HepG2 (cell line): ENCODE data around the gene NCKAP1. TPM values are rescaled to one million over a fixed set of nuclear protein-coding genes. Genes with fewer than 3 reads are reported as not detected.
A peak's percentile ranks its signal among the peaks of the same experiment; 100 is the strongest.

ENCODE experiments used
- ATAC-seq: fragments of 200-7000 bp; cut with Tn5 transposase; 3 replicates; pipeline ENCODE4 v1.9.1; 2020; ENCODE audit warnings: mild to moderate bottlenecking, moderate library complexity
- BruUV-seq: library from RNA; stranded (reverse); fragments of 400-500 nt; replicated peaks from 2 replicates; lab custom pipeline; 2021; lab: Mats Ljungman, UMichigan
- CTCF ChIA-PET: fragments of 300-600 bp; formaldehyde crosslinking; extraction: SDS; loops from one replicate; lab custom pipeline; 2021; ENCODE audit warnings: low total read pairs, inconsistent platforms, low intra/inter-chr PET ratio; lab: Yijun Ruan, JAX
- POLR2A ChIA-PET: fragments of 350-600 bp; sonication (Branson Sonifier 250); formaldehyde crosslinking; loops from one replicate; lab custom pipeline; 2020; ENCODE audit warnings: antibody characterized with exemption, inconsistent platforms; lab: Yijun Ruan, JAX
- DNase-seq: peaks from one replicate; pipeline ENCODE4 v3.0.0-alpha.2; 2015; ENCODE audit warnings: low spot score
- FAIRE-seq: peaks from 3 replicates; lab custom pipeline; 2011; peaks lifted over from hg19 to GRCh38; lab: Jason Lieb, UNC
- H2AFZ ChIP-seq: one replicate; pipeline ENCODE4 v1.6.1; 2011; ENCODE audit warnings: low read length, inconsistent platforms
- H3K27ac ChIP-seq: fragments of 300-600 bp; 3 replicates; pipeline ENCODE4 v1.8.0; 2011; ENCODE audit warnings: mixed run types, mild to moderate bottlenecking, mixed read lengths, low read length, inconsistent platforms; ENCODE audit not compliant: insufficient read depth; ENCODE audit errors: extremely low read length
- H3K27me3 ChIP-seq, 2 experiments: fragments of 200-600 bp in 1 of 2; 2 replicates in 1 of 2; 3 replicates in 1 of 2; pipeline versions ENCODE4 v1.6.0 to v1.8.0; 2011; ENCODE audit warnings: low read length in 2 of 2, mild to moderate bottlenecking in 2 of 2, moderate library complexity in 2 of 2, inconsistent platforms in 1 of 2; ENCODE audit not compliant: insufficient read depth in 2 of 2, control insufficient read depth in 1 of 2
- H3K36me3 ChIP-seq, 2 experiments: fragments of 200-600 bp in 1 of 2; replicated peaks in 1 of 2; 2 replicates in 1 of 2; 3 replicates in 1 of 2; pipeline versions ENCODE4 v1.5.1 to v1.8.0; 2011; ENCODE audit warnings: low read length in 2 of 2, inconsistent platforms in 1 of 2; ENCODE audit not compliant: insufficient read depth in 2 of 2, control insufficient read depth in 1 of 2
- H3K4me1 ChIP-seq: 2 replicates; pipeline ENCODE4 v1.5.1; 2012; ENCODE audit warnings: low read length, inconsistent platforms; ENCODE audit not compliant: insufficient read depth
- H3K4me2 ChIP-seq: 2 replicates; pipeline ENCODE4 v1.6.0; 2011; ENCODE audit warnings: low read depth, low read length, inconsistent platforms
- H3K4me3 ChIP-seq, 3 experiments: fragments of 200-600 bp in 1 of 3; sonication (generic), shearing (Covaris generic) in 1 of 3; replicated peaks in 1 of 3; 2 replicates each; pipeline ENCODE4 v1.5.1; 2011 to 2016; ENCODE audit warnings: low read length in 3 of 3, inconsistent platforms in 2 of 3, low read depth in 2 of 3, mild to moderate bottlenecking in 2 of 3, control low read depth in 1 of 3, mixed read lengths in 1 of 3; ENCODE audit not compliant: insufficient read depth in 1 of 3
- H3K79me2 ChIP-seq: one replicate; pipeline ENCODE4 v1.6.1; 2011; ENCODE audit warnings: low read length, inconsistent platforms; ENCODE audit not compliant: insufficient read depth
- H3K9ac ChIP-seq: 2 replicates; pipeline ENCODE4 v1.6.0; 2011; ENCODE audit warnings: mild to moderate bottlenecking, low read depth, low read length, inconsistent platforms; ENCODE audit not compliant: insufficient read depth
- H3K9me3 ChIP-seq: 2 replicates; pipeline ENCODE4 v1.5.1; 2012; ENCODE audit warnings: mild to moderate bottlenecking, low read length
- H4K20me1 ChIP-seq: 2 replicates; pipeline ENCODE4 v1.6.0; 2011; ENCODE audit warnings: inconsistent platforms, mild to moderate bottlenecking, low read length, moderate library complexity; ENCODE audit not compliant: insufficient read depth
- AGO1 ChIP-seq: fragments of 200-400 bp; formaldehyde crosslinking; IDR thresholded peaks from 2 replicates; pipeline ENCODE4 v1.6.1; 2017; ENCODE audit warnings: mild to moderate bottlenecking, low read depth, low read length, moderate library complexity; ENCODE audit not compliant: poor library complexity, severe bottlenecking
- ASH2L ChIP-seq: fragments of 300-600, 200-600 bp; sonication (generic); IDR thresholded peaks from 2 replicates; pipeline ENCODE4 v1.7.0; 2017; ENCODE audit warnings: low read depth, mild to moderate bottlenecking, moderate library complexity, mixed read lengths, low read length; ENCODE audit not compliant: insufficient read length
- CHD2 ChIP-seq: IDR thresholded peaks from 2 replicates; pipeline ENCODE4 v1.6.1; 2011; ENCODE audit warnings: low read depth, low read length, improper control_type of control experiment
- DR1 ChIP-seq: sonication (generic); formaldehyde crosslinking; IDR thresholded peaks from 2 replicates; pipeline ENCODE4 v1.8.0; 2021; ENCODE audit warnings: mild to moderate bottlenecking, missing genetic modification reagents, inconsistent platforms
- EZH2 ChIP-seq: conservative IDR thresholded peaks from 2 replicates; pipeline ENCODE4 v1.6.1; 2012; ENCODE audit warnings: mild to moderate bottlenecking, low read depth, low read length, moderate library complexity
- MBNL3 ChIP-seq: fragments of 250-450 bp; sonication (Bioruptor Pico); conservative IDR thresholded peaks from 2 replicates; pipeline ENCODE4 v1.8.0; 2022; ENCODE audit warnings: mild to moderate bottlenecking, inconsistent platforms
- PRPF4 ChIP-seq: fragments of 200-400 bp; formaldehyde crosslinking; IDR thresholded peaks from 2 replicates; pipeline ENCODE4 v1.6.1; 2016; ENCODE audit warnings: low read length, low read depth; ENCODE audit not compliant: poor library complexity, severe bottlenecking
- SIN3B ChIP-seq: fragments of 150-350 bp; IDR thresholded peaks from 2 replicates; pipeline ENCODE4 v1.6.1; 2014; ENCODE audit warnings: low read length
- SIX4 ChIP-seq: sonication (generic); formaldehyde crosslinking; IDR thresholded peaks from 2 replicates; pipeline ENCODE4 v1.4.0; 2020; ENCODE audit warnings: missing genetic modification reagents
- THYN1 ChIP-seq: sonication (generic); formaldehyde crosslinking; IDR thresholded peaks from 2 replicates; pipeline ENCODE4 v1.8.1; 2023; ENCODE audit warnings: low read depth, mild to moderate bottlenecking, moderate library complexity, missing genetic modification reagents, borderline replicate concordance
- XRCC5 ChIP-seq: fragments of 200-400 bp; formaldehyde crosslinking; optimal IDR thresholded peaks from 2 replicates; pipeline ENCODE3; 2017; ENCODE audit warnings: mild to moderate bottlenecking, low read length
- ZBTB7B ChIP-seq: sonication (generic); formaldehyde crosslinking; IDR thresholded peaks from 2 replicates; pipeline ENCODE4 v1.4.0; 2020; ENCODE audit warnings: missing genetic modification reagents
- ZNF101 ChIP-seq: sonication (generic); formaldehyde crosslinking; IDR thresholded peaks from 2 replicates; pipeline ENCODE4 v1.4.0; 2020; ENCODE audit warnings: mild to moderate bottlenecking, low read depth, missing genetic modification reagents, borderline replicate concordance
- ZNF234 ChIP-seq: sonication (generic); formaldehyde crosslinking; conservative IDR thresholded peaks from 2 replicates; pipeline ENCODE4 v1.5.1; 2020; ENCODE audit warnings: mild to moderate bottlenecking, missing genetic modification reagents
- ZNF329 ChIP-seq: sonication (generic); formaldehyde crosslinking; IDR thresholded peaks from 2 replicates; pipeline ENCODE4 v1.9.0; 2021; ENCODE audit warnings: low read depth, mild to moderate bottlenecking, missing genetic modification reagents
- ZNF883 ChIP-seq: sonication (generic); formaldehyde crosslinking; IDR thresholded peaks from 2 replicates; pipeline ENCODE4 v1.5.1; 2020; ENCODE audit warnings: mild to moderate bottlenecking, missing genetic modification reagents; ENCODE audit errors: not compliant biosample characterization
- ZNF891 ChIP-seq: sonication (generic); formaldehyde crosslinking; IDR thresholded peaks from 2 replicates; pipeline ENCODE4 v1.5.0; 2020; ENCODE audit warnings: mild to moderate bottlenecking, missing genetic modification reagents
- WGBS: methylation state at CpG from one replicate; pipeline ENCODE4 v1.1.6; 2017; ENCODE audit warnings: low lambda C conversion rate; 5-methylcytosine and 5-hydroxymethylcytosine counted together
- in situ Hi-C: cut with HindIII; loops from 2 replicates; pipeline ENCODE4 v1.10.0; 2017; ENCODE audit warnings: low pct_unique_long_range_greater_than_20kb; ENCODE audit not compliant: extremely low pct_ligation_motif_present
- intact Hi-C: fragments of 100-400 bp; cut with micrococcal nuclease; formaldehyde crosslinking; loops from one replicate; pipeline ENCODE4 v1.10.0; 2022; ENCODE audit not compliant: unreplicated experiment
- polyA plus RNA-seq, 8 experiments: library from polyadenylated mRNA; depleted of rRNA in 3 of 8; stranded (reverse) in 7 of 8; unstranded in 1 of 8; fragments of >200 nt; fragmentation: Illumina TruSeq in 4 of 8; extraction: Trizol in 4 of 8; gene quantifications; 2 replicates each; pipeline versions ENCODE4 v1.2.1 to v1.2.3, GENCODE V29; 2011 to 2016; ENCODE audit warnings: low read depth in 4 of 8, missing spikeins in 1 of 8, mixed read lengths in 1 of 8; ENCODE audit not compliant: insufficient read depth in 1 of 8
- total RNA-seq, 5 experiments: library from RNA; depleted of rRNA; stranded (reverse); fragments of >200 nt; fragmentation: Illumina TruSeq; extraction: Trizol; gene quantifications; 2 replicates each; pipeline ENCODE4 v1.2.3, GENCODE V29; 2016; ENCODE audit warnings: low read depth in 1 of 5
- TF ChIP-seq, protein P1 (sequence below): sonication (generic); formaldehyde crosslinking; IDR thresholded peaks from 2 replicates; pipeline ENCODE4 v1.5.0; 2020; ENCODE audit warnings: missing genetic modification reagents
- TF ChIP-seq, protein P2 (sequence below): sonication (generic); formaldehyde crosslinking; IDR thresholded peaks from 2 replicates; pipeline ENCODE4 v1.5.0; 2020; ENCODE audit warnings: missing genetic modification reagents
- TF ChIP-seq, protein P3 (sequence below): sonication (generic); formaldehyde crosslinking; IDR thresholded peaks from 2 replicates; pipeline ENCODE4 v1.8.1; 2022; ENCODE audit warnings: mild to moderate bottlenecking, missing genetic modification reagents
- TF ChIP-seq, protein P4 (sequence below): sonication (generic); formaldehyde crosslinking; IDR thresholded peaks from 2 replicates; pipeline ENCODE4 v1.4.0; 2020; ENCODE audit warnings: mild to moderate bottlenecking, low read depth, missing genetic modification reagents

NCKAP1 gene
- total and polyA plus RNA-seq, 2 of the 13 experiments (the other 11 are each of a cell fraction or from before 2014, with no cell fraction given) = 72.1 to 96.3 TPM

DNA sequence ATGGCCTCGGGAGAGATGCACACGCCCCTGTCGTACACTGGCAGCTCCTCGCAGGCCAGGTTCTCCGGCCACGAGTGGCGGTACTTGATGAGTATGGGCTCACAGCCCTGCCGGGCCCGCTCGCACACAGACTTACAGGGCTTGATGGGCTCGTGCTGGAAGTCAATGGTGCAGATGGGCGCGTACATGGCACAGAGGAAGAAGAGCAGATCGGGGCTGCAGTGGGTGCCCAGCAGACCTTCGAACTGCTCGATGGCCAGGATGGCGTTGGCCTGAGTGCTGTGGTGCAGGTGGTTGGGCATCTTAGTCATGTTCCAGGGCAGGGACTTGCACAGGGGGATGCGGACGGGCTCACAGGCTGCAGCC, 172.2 kb downstream of the NCKAP1 start:
- ATAC-seq (peak; percentile 45), FAIRE-seq (no peak), DNase-seq (no peak)
- no peaks in the 10 kb centered on the region for H3K79me2 ChIP-seq
- intact Hi-C loops (loop anchor here (5.0 kb wide), 1 partner anchor 46 kb away; no protein-coding TSS in a partner anchor), in situ Hi-C loops (no loop called here)
- ChIA-PET POLR2A (no interaction called here), CTCF (no interaction called here)
- H3K4me3 ChIP-seq = peak overlapping the region; percentile 42 to 68 (median 60)
- no peak overlapping the region for H3K27ac ChIP-seq
- H3K4me2 ChIP-seq = peak overlapping the region; percentile 76
- WGBS = 58% methylated on average over 12 of the region's 19 CpGs
- H2AFZ ChIP-seq = no peak overlapping the region
- no peaks in the 10 kb centered on the region for H3K36me3 ChIP-seq
- peaks cover 34% of the 10 kb centered on the region for H3K4me1 ChIP-seq
- H3K9ac ChIP-seq = no peak overlapping the region
- no peaks in the 10 kb centered on the region for H4K20me1 ChIP-seq
- H3K27me3 ChIP-seq = peaks cover 3 to 20% of the 10 kb centered on the region in 2 experiments; a peak in 2 of 5 replicates
- no TSS peak for BruUV-seq
- H3K9me3 ChIP-seq = no peaks in the 10 kb centered on the region
- TF ChIP-seq XRCC5 (no peak), ZNF891 (CRISPR knock-in tag) (no peak), ZNF234 (no peak), SIN3B (no peak), DR1 (no peak), AGO1 (no peak), MBNL3 (CRISPR knock-in tag) (no peak), EZH2 (no peak), SIX4 (no peak), THYN1 (CRISPR knock-in tag) (no peak), ZNF329 (CRISPR knock-in tag) (no peak), ZNF883 (CRISPR knock-in tag) (no peak), ZBTB7B (CRISPR knock-in tag) (no peak), PRPF4 (no peak), ZNF101 (CRISPR knock-in tag) (no peak), ASH2L (no peak), CHD2 (no peak)
- TF ChIP-seq, protein P1, sequence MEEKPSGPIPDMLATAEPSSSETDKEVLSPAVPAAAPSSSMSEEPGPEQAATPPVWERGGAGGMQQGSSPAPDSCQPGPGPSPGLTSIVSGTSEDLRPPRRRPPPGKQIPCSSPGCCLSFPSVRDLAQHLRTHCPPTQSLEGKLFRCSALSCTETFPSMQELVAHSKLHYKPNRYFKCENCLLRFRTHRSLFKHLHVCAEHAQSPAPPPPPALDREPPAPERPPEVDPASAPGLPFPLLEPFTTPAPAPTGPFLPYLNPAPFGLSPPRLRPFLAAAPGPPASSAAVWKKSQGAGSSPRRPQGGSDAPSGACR (CRISPR knock-in tag) = no peak
- TF ChIP-seq, protein P2, sequence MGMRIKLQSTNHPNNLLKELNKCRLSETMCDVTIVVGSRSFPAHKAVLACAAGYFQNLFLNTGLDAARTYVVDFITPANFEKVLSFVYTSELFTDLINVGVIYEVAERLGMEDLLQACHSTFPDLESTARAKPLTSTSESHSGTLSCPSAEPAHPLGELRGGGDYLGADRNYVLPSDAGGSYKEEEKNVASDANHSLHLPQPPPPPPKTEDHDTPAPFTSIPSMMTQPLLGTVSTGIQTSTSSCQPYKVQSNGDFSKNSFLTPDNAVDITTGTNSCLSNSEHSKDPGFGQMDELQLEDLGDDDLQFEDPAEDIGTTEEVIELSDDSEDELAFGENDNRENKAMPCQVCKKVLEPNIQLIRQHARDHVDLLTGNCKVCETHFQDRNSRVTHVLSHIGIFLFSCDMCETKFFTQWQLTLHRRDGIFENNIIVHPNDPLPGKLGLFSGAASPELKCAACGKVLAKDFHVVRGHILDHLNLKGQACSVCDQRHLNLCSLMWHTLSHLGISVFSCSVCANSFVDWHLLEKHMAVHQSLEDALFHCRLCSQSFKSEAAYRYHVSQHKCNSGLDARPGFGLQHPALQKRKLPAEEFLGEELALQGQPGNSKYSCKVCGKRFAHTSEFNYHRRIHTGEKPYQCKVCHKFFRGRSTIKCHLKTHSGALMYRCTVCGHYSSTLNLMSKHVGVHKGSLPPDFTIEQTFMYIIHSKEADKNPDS = no peak
- TF ChIP-seq, protein P3, sequence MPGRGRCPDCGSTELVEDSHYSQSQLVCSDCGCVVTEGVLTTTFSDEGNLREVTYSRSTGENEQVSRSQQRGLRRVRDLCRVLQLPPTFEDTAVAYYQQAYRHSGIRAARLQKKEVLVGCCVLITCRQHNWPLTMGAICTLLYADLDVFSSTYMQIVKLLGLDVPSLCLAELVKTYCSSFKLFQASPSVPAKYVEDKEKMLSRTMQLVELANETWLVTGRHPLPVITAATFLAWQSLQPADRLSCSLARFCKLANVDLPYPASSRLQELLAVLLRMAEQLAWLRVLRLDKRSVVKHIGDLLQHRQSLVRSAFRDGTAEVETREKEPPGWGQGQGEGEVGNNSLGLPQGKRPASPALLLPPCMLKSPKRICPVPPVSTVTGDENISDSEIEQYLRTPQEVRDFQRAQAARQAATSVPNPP (CRISPR knock-in tag) = no peak
- TF ChIP-seq, protein P4, sequence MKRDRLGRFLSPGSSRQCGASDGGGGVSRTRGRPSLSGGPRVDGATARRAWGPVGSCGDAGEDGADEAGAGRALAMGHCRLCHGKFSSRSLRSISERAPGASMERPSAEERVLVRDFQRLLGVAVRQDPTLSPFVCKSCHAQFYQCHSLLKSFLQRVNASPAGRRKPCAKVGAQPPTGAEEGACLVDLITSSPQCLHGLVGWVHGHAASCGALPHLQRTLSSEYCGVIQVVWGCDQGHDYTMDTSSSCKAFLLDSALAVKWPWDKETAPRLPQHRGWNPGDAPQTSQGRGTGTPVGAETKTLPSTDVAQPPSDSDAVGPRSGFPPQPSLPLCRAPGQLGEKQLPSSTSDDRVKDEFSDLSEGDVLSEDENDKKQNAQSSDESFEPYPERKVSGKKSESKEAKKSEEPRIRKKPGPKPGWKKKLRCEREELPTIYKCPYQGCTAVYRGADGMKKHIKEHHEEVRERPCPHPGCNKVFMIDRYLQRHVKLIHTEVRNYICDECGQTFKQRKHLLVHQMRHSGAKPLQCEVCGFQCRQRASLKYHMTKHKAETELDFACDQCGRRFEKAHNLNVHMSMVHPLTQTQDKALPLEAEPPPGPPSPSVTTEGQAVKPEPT = no peak
